Activated T-cell treated with anti-CD3 and anti-CD28 coated beads, Interleukin-2, amount 50 U/mL, for 4 hours (primary cell): ENCODE data around the gene CAPN15. TPM values are rescaled to one million over a fixed set of nuclear protein-coding genes. Genes with fewer than 3 reads are reported as not detected.

Experiments used
- ATAC-seq, 2 donors: fragments of 200-7000 bp; cut with Tn5 transposase; one replicate each; pipeline ENCODE4 v1.10.0; 2021
- DNase-seq: peaks from one replicate; pipeline ENCODE4 v3.0.0-alpha.2; 2020
- H3K27me3 Mint-ChIP-seq: one replicate; pipeline ENCODE4 v1.8.0; 2021; ENCODE audit warnings: low read depth, mixed read lengths
- H3K36me3 Mint-ChIP-seq: one replicate; pipeline ENCODE4 v1.8.0; 2022; ENCODE audit warnings: mixed read lengths; ENCODE audit not compliant: insufficient read depth
- H3K4me1 Mint-ChIP-seq: one replicate; pipeline ENCODE4 v1.8.0; 2021; ENCODE audit warnings: low read depth, mixed read lengths
- H3K4me3 Mint-ChIP-seq: one replicate; pipeline ENCODE4 v1.8.0; 2021; ENCODE audit warnings: mild to moderate bottlenecking, moderate library complexity, mixed read lengths
- H3K9me3 Mint-ChIP-seq: one replicate; pipeline ENCODE4 v1.8.0; 2021; ENCODE audit warnings: mixed read lengths
- total RNA-seq, 3 donors: library from RNA; stranded (reverse); gene quantifications; one replicate each; pipeline ENCODE4 v1.2.1, GENCODE V29; 2021

Gene CAPN15
- total RNA-seq, 3 donors from 2014 or later = 134 to 164 (median 153) TPM

DNA sequence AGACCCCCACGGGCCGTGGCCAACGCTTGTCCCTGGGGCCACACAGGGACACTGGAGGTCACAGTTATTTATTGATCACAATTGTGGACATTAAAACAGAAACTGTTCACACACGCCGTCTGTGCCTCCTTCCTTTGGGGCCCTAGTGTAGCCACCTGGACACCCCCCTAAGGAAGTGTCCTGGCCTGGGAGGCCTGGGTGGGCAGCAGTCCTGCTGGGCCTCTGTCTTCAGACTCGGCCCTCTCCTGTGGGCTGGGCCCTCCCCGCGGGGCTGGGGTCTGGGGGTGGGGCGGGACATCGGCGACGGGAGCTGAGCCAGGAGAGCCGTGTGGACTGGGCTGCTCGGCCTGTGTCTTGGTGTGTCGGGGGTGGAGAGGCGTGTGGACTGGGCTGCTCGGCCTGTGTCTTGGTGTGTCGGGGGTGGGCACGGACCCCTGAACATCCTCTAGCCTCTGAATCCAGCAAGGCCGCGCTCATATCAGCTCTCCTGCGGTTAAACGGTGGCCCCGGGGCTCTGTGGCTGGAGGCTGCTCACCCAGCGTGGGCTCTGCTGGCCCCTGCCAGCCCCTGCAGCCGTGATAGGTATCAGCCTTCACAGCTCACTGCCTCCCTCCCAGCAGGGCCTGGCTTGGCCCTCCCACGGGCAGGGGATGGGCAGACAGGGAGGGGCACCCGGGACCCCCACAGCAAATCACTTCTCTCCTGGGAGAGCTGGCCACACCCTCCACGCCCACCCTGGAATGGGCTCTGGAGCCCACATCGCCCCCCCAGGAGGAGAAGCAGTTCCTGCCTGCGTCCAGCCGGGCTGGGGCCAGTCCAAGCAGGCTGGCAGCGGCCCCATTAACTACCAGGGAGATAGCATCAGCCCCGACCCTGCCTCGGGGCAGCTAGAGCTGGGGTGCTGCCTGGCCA lies 38.2 kb downstream of the CAPN15 start:
- no peak overlapping the region for H3K4me3 Mint-ChIP-seq
- no peak for ATAC-seq
- peaks cover 16% of the 10 kb centered on the region for H3K4me1 Mint-ChIP-seq

GRCh38 chr16:566475-567372 lies 39.2 kb downstream of the CAPN15 start, which contains the start of gene NHLRC4:
NHLRC4 (plus strand) TSS chr16:567005; CDS start chr16:568048, 1,043 bp downstream.
- ATAC-seq = peak; percentile 20 to 22
- DNase-seq = peak; percentile 24
- H3K9me3 Mint-ChIP-seq = no peaks in the 10 kb centered on the region
- H3K4me3 Mint-ChIP-seq = peak within 1 kb of the TSS; percentile 68
- peaks cover 24% of the 10 kb centered on the region for H3K4me1 Mint-ChIP-seq
- peaks cover 4% of the 10 kb centered on the region for H3K27me3 Mint-ChIP-seq
- H3K36me3 Mint-ChIP-seq = no peaks in the 10 kb centered on the region

More for the DNA sequence above, 38.2 kb downstream of the CAPN15 start:
- DNase-seq = no peak
- H3K9me3 Mint-ChIP-seq = no peaks in the 10 kb centered on the region
- peaks cover 7% of the 10 kb centered on the region for H3K27me3 Mint-ChIP-seq
- H3K36me3 Mint-ChIP-seq = no peaks in the 10 kb centered on the region

- DNase-seq = no peak
- peak overlapping the region; percentile 68 for H3K4me3 Mint-ChIP-seq
- ATAC-seq = no peak
- no peaks in the 10 kb centered on the region for H3K27me3 Mint-ChIP-seq
- H3K9me3 Mint-ChIP-seq = no peaks in the 10 kb centered on the region
- peaks cover 29% of the 10 kb centered on the region for H3K4me1 Mint-ChIP-seq
- no peaks in the 10 kb centered on the region for H3K36me3 Mint-ChIP-seq
Measured at GRCh38 chr16:567373-568256, 40.1 kb downstream of the CAPN15 start.

DNA sequence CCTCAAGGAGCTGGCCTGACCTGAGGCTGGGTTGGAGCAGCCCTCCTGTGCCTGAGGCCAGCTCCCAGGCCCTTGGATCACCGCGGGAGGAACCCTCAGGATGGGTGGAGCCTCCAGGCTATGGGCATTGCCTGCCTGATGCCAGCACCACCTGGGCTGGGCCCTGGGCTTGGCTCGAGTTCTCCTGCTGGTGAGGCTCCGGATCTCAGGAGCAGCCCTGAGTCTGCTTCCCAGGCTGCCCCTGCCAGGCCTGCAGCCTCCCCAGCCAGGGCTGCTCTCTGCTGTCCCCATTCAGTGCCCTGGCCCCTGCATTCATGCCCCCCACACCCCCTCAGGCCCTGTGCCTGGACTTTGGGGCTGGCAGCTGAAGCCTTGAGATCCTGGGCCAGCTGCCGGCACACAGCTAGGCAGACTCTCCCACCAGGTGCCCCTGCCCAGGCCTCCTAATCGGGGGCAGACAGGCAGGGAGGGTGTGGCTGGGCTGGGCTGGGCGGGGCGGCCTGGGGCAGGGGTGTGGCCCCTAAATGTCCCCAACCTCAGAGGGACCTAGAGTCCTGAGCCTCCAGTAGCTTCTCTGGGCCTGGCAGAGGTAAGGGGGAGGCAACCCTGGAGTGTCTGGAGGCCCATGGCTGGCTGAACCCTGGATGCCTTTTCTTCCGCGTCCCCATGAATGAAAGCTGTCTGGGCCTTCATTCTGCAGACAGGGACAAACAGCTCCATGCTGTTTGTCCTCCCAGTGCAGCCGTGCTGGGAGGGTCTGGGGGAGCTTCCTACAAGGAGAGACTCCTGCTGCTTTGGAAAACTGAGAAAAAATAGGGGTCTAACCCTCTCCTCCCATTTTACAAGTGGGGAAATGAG lies 41.1 kb downstream of the CAPN15 start:
- no peaks in the 10 kb centered on the region for H3K9me3 Mint-ChIP-seq
- H3K27me3 Mint-ChIP-seq = no peaks in the 10 kb centered on the region
- H3K36me3 Mint-ChIP-seq = no peaks in the 10 kb centered on the region
- DNase-seq = no peak
- peak overlapping the region; percentile 84 for H3K4me3 Mint-ChIP-seq
- peaks cover 29% of the 10 kb centered on the region for H3K4me1 Mint-ChIP-seq
- ATAC-seq = no peak

DNA sequence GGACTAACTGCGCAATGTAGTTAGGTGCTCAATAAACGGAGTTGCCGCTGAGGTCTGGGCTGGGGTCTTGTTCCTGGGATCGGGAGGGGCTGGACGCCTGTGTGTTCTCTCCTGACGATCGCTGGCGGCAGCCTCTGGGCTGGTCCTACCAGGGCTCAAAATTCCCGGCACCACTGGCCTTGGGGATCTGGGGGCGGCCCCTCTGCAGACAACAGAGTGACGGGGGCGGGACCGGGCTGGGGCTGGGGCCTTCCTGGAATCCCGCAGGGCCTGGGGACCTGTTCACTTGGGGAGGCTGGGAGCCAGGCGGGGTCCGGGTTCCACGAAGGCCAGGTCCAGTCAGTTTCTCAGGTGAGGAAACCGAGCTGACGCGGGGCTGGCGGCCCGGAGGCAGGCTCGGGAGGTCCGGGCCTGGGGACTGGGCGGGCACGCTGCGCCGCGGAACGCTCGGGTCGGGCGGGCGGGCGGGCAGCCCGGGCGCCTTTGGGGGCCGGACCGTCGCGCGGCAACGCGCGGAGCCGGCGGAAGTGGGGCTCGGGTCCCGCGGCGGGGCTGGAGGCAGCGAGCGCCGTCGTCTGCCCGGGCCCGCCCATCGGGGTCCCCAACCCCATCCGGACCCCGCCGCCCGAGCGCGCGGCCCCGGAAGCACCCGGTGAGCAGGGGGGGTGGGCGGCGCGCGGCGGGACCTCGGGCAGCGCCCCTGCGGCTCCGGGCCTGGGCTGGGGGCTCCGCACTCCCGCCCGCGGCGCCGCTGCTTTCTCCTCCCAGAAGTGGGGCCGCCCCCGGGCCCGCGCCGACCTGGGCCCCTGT lies 42.1 kb downstream of the CAPN15 start, which contains the start of gene PIGQ:
PIGQ (plus strand) TSS at position 524 of the 810 bp plus-strand sequence. CDS start 4,107 bp downstream, outside the sequence.
- Mint-ChIP-seq H3K4me1 (peaks cover 29% of the 10 kb centered on the region), H3K27me3 (no peaks in the 10 kb centered on the region)

GRCh38 chr16:572865-573650 lies 45.5 kb downstream of the CAPN15 start:
- no peaks in the 10 kb centered on the region for H3K36me3 Mint-ChIP-seq
- ATAC-seq = no peak

More for the DNA sequence above, 42.1 kb downstream of the CAPN15 start, which contains the start of gene PIGQ:
- Mint-ChIP-seq H3K9me3 (no peaks in the 10 kb centered on the region), H3K4me3 (peak within 1 kb of the TSS; percentile 85), H3K36me3 (no peaks in the 10 kb centered on the region)
- DNase-seq (peak; percentile 51), ATAC-seq (peak; percentile 84 to 92)

DNA sequence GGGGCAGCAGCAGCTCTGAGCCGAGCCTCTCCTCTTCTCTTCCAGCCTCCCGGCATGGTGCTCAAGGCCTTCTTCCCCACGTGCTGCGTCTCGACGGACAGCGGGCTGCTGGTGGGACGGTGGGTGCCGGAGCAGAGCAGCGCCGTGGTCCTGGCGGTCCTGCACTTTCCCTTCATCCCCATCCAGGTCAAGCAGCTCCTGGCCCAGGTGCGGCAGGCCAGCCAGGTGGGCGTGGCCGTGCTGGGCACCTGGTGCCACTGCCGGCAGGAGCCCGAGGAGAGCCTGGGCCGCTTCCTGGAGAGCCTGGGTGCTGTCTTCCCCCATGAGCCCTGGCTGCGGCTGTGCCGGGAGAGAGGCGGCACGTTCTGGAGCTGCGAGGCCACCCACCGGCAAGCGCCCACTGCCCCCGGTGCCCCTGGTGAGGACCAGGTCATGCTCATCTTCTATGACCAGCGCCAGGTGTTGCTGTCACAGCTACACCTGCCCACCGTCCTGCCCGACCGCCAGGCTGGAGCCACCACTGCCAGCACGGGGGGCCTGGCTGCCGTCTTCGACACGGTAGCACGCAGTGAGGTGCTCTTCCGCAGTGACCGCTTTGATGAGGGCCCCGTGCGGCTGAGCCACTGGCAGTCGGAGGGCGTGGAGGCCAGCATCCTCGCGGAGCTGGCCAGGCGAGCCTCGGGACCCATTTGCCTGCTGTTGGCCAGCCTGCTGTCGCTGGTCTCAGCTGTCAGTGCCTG lies 46.7 kb downstream of the CAPN15 start:
- no peak for DNase-seq
- no peaks in the 10 kb centered on the region for H3K9me3 Mint-ChIP-seq
- no peaks in the 10 kb centered on the region for H3K27me3 Mint-ChIP-seq
- H3K36me3 Mint-ChIP-seq = no peaks in the 10 kb centered on the region
- no peak overlapping the region for H3K4me3 Mint-ChIP-seq
- ATAC-seq = no peak
- H3K4me1 Mint-ChIP-seq = peaks cover 16% of the 10 kb centered on the region

More at GRCh38 chr16:572865-573650, 45.5 kb downstream of the CAPN15 start:
- H3K9me3 Mint-ChIP-seq = no peaks in the 10 kb centered on the region
- no peak for DNase-seq
- H3K27me3 Mint-ChIP-seq = no peaks in the 10 kb centered on the region
- no peak overlapping the region for H3K4me3 Mint-ChIP-seq
- H3K4me1 Mint-ChIP-seq = peaks cover 20% of the 10 kb centered on the region

GRCh38 chr16:575354-576196 lies 48.1 kb downstream of the CAPN15 start:
- no peak for DNase-seq
- Mint-ChIP-seq H3K36me3 (no peaks in the 10 kb centered on the region), H3K4me3 (no peak overlapping the region), H3K9me3 (no peaks in the 10 kb centered on the region), H3K4me1 (peaks cover 13% of the 10 kb centered on the region), H3K27me3 (no peaks in the 10 kb centered on the region)
- ATAC-seq = no peak

GRCh38 chr16:576197-576822 lies 48.8 kb downstream of the CAPN15 start:
- peaks cover 9% of the 10 kb centered on the region for H3K4me1 Mint-ChIP-seq
- no peaks in the 10 kb centered on the region for H3K27me3 Mint-ChIP-seq
- H3K4me3 Mint-ChIP-seq = no peak overlapping the region
- H3K36me3 Mint-ChIP-seq = no peaks in the 10 kb centered on the region
- no peaks in the 10 kb centered on the region for H3K9me3 Mint-ChIP-seq
- DNase-seq = no peak
- no peak for ATAC-seq

- Mint-ChIP-seq H3K9me3 (no peaks in the 10 kb centered on the region), H3K4me1 (peaks cover 4% of the 10 kb centered on the region), H3K27me3 (no peaks in the 10 kb centered on the region), H3K36me3 (no peaks in the 10 kb centered on the region), H3K4me3 (no peak overlapping the region)
- ATAC-seq (no peak), DNase-seq (no peak)
Measured at GRCh38 chr16:576823-577201, 49.3 kb downstream of the CAPN15 start.
